ENCODE data around the gene SCYGR4.
"Not testable (repeated sequence)": the region's sequence is repeated elsewhere in the genome, so short reads cannot be mapped to it uniquely, and the experiment has no call there.

Gene SCYGR4

GRCh38 chr2:227617316-227618230 is at the start of gene SCYGR4:
SCYGR4 (plus strand) TSS chr2:227617498; CDS start chr2:227617498, 0 bp downstream.
- DNase-seq (ENCODE audit: low spot score) = no peak

- no peak for DNase-seq (ENCODE audit: low spot score)
These were observed 48.5 kb upstream of the SCYGR4 start for GRCh38 chr2:227568852-227569169.

- DNase-seq (ENCODE audit: low spot score) = no peak
These were observed 46.7 kb upstream of the SCYGR4 start for GRCh38 chr2:227570615-227571014.

- no peak for DNase-seq (ENCODE audit: low spot score)
These were observed 41.2 kb upstream of the SCYGR4 start for GRCh38 chr2:227576110-227576509.

- DNase-seq (ENCODE audit: low spot score) = no peak
These were observed 40.5 kb upstream of the SCYGR4 start for GRCh38 chr2:227576812-227577211.

- DNase-seq (ENCODE audit: low spot score) = no peak
These were observed 39.7 kb upstream of the SCYGR4 start for GRCh38 chr2:227577555-227577954.

GRCh38 chr2:227578642-227579041 is 38.7 kb upstream of the SCYGR4 start:
- no peak for DNase-seq (ENCODE audit: low spot score)

GRCh38 chr2:227579791-227580190 is 37.5 kb upstream of the SCYGR4 start:
- DNase-seq (ENCODE audit: low spot score) = no peak

GRCh38 chr2:227582369-227582768 is 34.9 kb upstream of the SCYGR4 start:
- DNase-seq (ENCODE audit: low spot score) = no peak

- DNase-seq (ENCODE audit: low spot score) = no peak
These were observed 24.5 kb upstream of the SCYGR4 start for GRCh38 chr2:227592694-227593387.

- DNase-seq (ENCODE audit: low spot score) = no peak
These were observed 21.5 kb upstream of the SCYGR4 start for GRCh38 chr2:227595797-227596196.

- no peak for DNase-seq (ENCODE audit: low spot score)
These were observed 20.3 kb upstream of the SCYGR4 start for GRCh38 chr2:227597036-227597435.

GRCh38 chr2:227597998-227598397 is 19.3 kb upstream of the SCYGR4 start:
- DNase-seq (ENCODE audit: low spot score) = peak; percentile 65

GRCh38 chr2:227598835-227599503 is 18.3 kb upstream of the SCYGR4 start, which contains the start of gene SCYGR2:
SCYGR2 (plus strand) TSS chr2:227598893; CDS start chr2:227598893, 0 bp downstream.
- not testable (repeated sequence) for DNase-seq (ENCODE audit: low spot score)

- no peak for DNase-seq (ENCODE audit: low spot score)
These were observed 14.9 kb upstream of the SCYGR4 start for GRCh38 chr2:227602358-227602757.

- no peak for DNase-seq (ENCODE audit: low spot score)
These were observed 10.8 kb upstream of the SCYGR4 start for GRCh38 chr2:227606476-227606875.

GRCh38 chr2:227607941-227608340 is 9.4 kb upstream of the SCYGR4 start:
- DNase-seq (ENCODE audit: low spot score) = no peak

- peak; percentile 10 for DNase-seq (ENCODE audit: low spot score)
These were observed 8.5 kb upstream of the SCYGR4 start for GRCh38 chr2:227608561-227609338.

GRCh38 chr2:227610123-227610522 is 7.2 kb upstream of the SCYGR4 start:
- DNase-seq (ENCODE audit: low spot score) = no peak

- DNase-seq (ENCODE audit: low spot score) = no peak
These were observed 4.6 kb upstream of the SCYGR4 start for GRCh38 chr2:227612546-227613271.

- DNase-seq (ENCODE audit: low spot score) = no peak
These were observed 4.0 kb upstream of the SCYGR4 start for GRCh38 chr2:227613272-227613660.
